Testis (tissue), 2 donors: ENCODE measurements around the gene NAA16.

ENCODE experiments used
- POLR2A ChIP-seq: fragments of 450-650 bp; IDR thresholded peaks from one replicate; pipeline ENCODE4 v1.6.1; 2017; ENCODE audit warnings: antibody characterized with exemption, mild to moderate bottlenecking, moderate library complexity
- TF ChIP-seq, protein P1 (sequence below), 3 experiments: fragments of 450-650 bp in 2 of 3; fragments of 200-600 bp in 1 of 3; sonication (generic) in 1 of 3; IDR thresholded peaks; one replicate each; pipeline ENCODE4 v1.5.1; 2016 to 2019; ENCODE audit warnings: antibody characterized with exemption in 3 of 3, mild to moderate bottlenecking in 2 of 3, moderate library complexity in 1 of 3

DNA sequence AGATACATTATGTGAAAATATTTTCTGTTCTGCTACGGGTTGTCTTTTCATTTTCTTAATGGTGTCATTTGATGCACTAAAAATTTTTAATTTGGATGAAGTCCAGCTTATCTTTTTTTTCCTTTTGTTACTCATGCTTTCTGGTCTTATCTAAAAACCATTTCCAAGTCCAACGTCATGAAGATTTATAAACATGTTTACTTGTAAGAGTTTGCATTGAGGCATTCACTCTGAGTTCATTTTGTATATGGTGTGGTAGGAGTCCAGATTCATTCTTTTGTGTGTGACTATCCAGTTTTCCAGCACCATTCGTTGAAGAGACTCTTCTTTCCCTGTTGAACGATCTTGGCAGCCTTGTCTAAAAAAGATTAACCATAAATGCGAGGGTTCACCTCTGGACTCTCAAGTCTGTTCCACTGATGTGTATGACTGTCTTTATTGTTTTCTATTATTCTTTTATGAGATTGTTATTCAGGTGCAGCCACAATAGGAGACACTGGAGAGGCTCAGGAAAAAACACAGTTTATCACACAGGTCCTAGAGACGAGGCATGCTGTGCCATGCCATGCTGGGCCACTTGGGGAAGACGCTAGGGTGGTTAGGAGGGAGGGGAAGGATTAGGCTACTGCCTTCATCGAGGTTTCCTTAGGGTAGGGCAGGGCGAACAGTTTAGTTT, 35.0 kb downstream of the NAA16 start:
- TF ChIP-seq, protein P1, sequence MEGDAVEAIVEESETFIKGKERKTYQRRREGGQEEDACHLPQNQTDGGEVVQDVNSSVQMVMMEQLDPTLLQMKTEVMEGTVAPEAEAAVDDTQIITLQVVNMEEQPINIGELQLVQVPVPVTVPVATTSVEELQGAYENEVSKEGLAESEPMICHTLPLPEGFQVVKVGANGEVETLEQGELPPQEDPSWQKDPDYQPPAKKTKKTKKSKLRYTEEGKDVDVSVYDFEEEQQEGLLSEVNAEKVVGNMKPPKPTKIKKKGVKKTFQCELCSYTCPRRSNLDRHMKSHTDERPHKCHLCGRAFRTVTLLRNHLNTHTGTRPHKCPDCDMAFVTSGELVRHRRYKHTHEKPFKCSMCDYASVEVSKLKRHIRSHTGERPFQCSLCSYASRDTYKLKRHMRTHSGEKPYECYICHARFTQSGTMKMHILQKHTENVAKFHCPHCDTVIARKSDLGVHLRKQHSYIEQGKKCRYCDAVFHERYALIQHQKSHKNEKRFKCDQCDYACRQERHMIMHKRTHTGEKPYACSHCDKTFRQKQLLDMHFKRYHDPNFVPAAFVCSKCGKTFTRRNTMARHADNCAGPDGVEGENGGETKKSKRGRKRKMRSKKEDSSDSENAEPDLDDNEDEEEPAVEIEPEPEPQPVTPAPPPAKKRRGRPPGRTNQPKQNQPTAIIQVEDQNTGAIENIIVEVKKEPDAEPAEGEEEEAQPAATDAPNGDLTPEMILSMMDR (IDR thresholded peaks at IDR 0.05): no peak
- no peak for TF ChIP-seq POLR2A
